Measurements from ENCODE around the gene RXRB.

- TF ChIP-seq SPI1 (IDR thresholded peaks at IDR 0.05; ENCODE audit: low read depth, low read length) (no peak), POLR2A (IDR thresholded peaks at IDR 0.05; ENCODE audit: low read depth, low read length) (no peak), POLR2AphosphoS5 (IDR thresholded peaks at IDR 0.05; ENCODE audit: low read depth, low read length) (no peak), TAF1 (IDR thresholded peaks at IDR 0.05; ENCODE audit: low read depth, low read length) (no peak)
These were observed 15.0 kb upstream of the RXRB start for GRCh38 chr6:33215271-33216116.
